Measurements from ENCODE around the gene PPP3R1. TPM values are rescaled to one million over a fixed set of nuclear protein-coding genes. Genes with fewer than 3 reads are reported as not detected.

PPP3R1 gene
- polyA plus RNA-seq, 1 donor (not counting 4 experiments of a cell fraction or from before 2014, with no cell fraction given) = 21.6 TPM

GRCh38 chr2:68196120-68196716 lies 56.1 kb downstream of the PPP3R1 start:
- Histone ChIP-seq H4K20me1 (ENCODE audit: control insufficient read depth, extremely low read depth, insufficient read depth, low read length) (no peaks in the 10 kb centered on the region), H3K27ac (ENCODE audit: control insufficient read depth, insufficient read depth, low read length) (peak overlapping the region; percentile 23), H2AFZ (ENCODE audit: control insufficient read depth, low read length) (no peak overlapping the region), H3K79me2 (ENCODE audit: control insufficient read depth, insufficient read depth, low read length) (peaks cover 80% of the 10 kb centered on the region), H3K27me3 (ENCODE audit: control insufficient read depth, extremely low read depth, insufficient read depth, low read length) (no peaks in the 10 kb centered on the region), H3K9me1 (ENCODE audit: control insufficient read depth, extremely low read depth, insufficient read depth, low read length) (no peaks in the 10 kb centered on the region), H3K36me3 (ENCODE audit: control insufficient read depth in 2 of 2, extremely low read depth in 1 of 2, insufficient read depth in 2 of 2, low read length in 2 of 2) (no peaks in the 10 kb centered on the region), H3K4me2 (ENCODE audit: control insufficient read depth, extremely low read depth, insufficient read depth, low read depth, low read length) (no peak overlapping the region), H3K4me3 (ENCODE audit: control insufficient read depth in 2 of 3, extremely low read depth in 1 of 3, insufficient read depth in 2 of 3, low read depth in 1 of 3, low read length in 3 of 3) (no peak overlapping the region), H3K9me3 (ENCODE audit: control insufficient read depth, low read depth, low read length) (no peaks in the 10 kb centered on the region), H3K4me1 (ENCODE audit: control insufficient read depth, extremely low read depth, insufficient read depth, low read length) (peaks cover 22% of the 10 kb centered on the region), H3K9ac (ENCODE audit: control insufficient read depth, extremely low read depth, insufficient read depth, low read length) (no peak overlapping the region)
- TF ChIP-seq CTCF (optimal IDR thresholded peaks at IDR 0.05 in 1 of 3, IDR thresholded peaks at IDR 0.05 in 1 of 3, conservative IDR thresholded peaks at IDR 0.05 in 1 of 3; ENCODE audit: extremely low read depth in 1 of 3, insufficient read depth in 2 of 3, low read length in 3 of 3) = peak in 2 of 3 experiments; percentile 34 to 56
- no peak for TF ChIP-seq EZH2 (IDR thresholded peaks at IDR 0.05; ENCODE audit: low read length)
- no peak for FAIRE-seq
- DNase-seq (ENCODE audit: low read depth, low spot score) = no peak
- dilution Hi-C loops (cut with MboI; ENCODE audit: extremely low pct_ligation_motif_present, low sequenced_read_pairs) = no loop called here

GRCh38 chr2:68195096-68195495 lies 57.2 kb downstream of the PPP3R1 start:
- no peaks in the 10 kb centered on the region for H3K9me1 ChIP-seq (ENCODE audit: control insufficient read depth, extremely low read depth, insufficient read depth, low read length)
- no peak overlapping the region for H2AFZ ChIP-seq (ENCODE audit: control insufficient read depth, low read length)
- no peak for FAIRE-seq
- dilution Hi-C loops (cut with MboI; ENCODE audit: extremely low pct_ligation_motif_present, low sequenced_read_pairs) = no loop called here
- H3K36me3 ChIP-seq (ENCODE audit: control insufficient read depth in 2 of 2, extremely low read depth in 1 of 2, insufficient read depth in 2 of 2, low read length in 2 of 2) = no peaks in the 10 kb centered on the region
- TF ChIP-seq CTCF (optimal IDR thresholded peaks at IDR 0.05 in 1 of 3, IDR thresholded peaks at IDR 0.05 in 1 of 3, conservative IDR thresholded peaks at IDR 0.05 in 1 of 3; ENCODE audit: extremely low read depth in 1 of 3, insufficient read depth in 2 of 3, low read length in 3 of 3) = no peak
- H3K9me3 ChIP-seq (ENCODE audit: control insufficient read depth, low read depth, low read length) = no peaks in the 10 kb centered on the region
- peaks cover 81% of the 10 kb centered on the region for H3K79me2 ChIP-seq (ENCODE audit: control insufficient read depth, insufficient read depth, low read length)
- no peak for DNase-seq (ENCODE audit: low read depth, low spot score)
- H3K27ac ChIP-seq (ENCODE audit: control insufficient read depth, insufficient read depth, low read length) = peak overlapping the region; percentile 81
- H3K4me2 ChIP-seq (ENCODE audit: control insufficient read depth, extremely low read depth, insufficient read depth, low read depth, low read length) = no peak overlapping the region
- no peak overlapping the region for H3K9ac ChIP-seq (ENCODE audit: control insufficient read depth, extremely low read depth, insufficient read depth, low read length)
- no peaks in the 10 kb centered on the region for H4K20me1 ChIP-seq (ENCODE audit: control insufficient read depth, extremely low read depth, insufficient read depth, low read length)
- H3K27me3 ChIP-seq (ENCODE audit: control insufficient read depth, extremely low read depth, insufficient read depth, low read length) = no peaks in the 10 kb centered on the region
- peaks cover 29% of the 10 kb centered on the region for H3K4me1 ChIP-seq (ENCODE audit: control insufficient read depth, extremely low read depth, insufficient read depth, low read length)
- no peak overlapping the region for H3K4me3 ChIP-seq (ENCODE audit: control insufficient read depth in 2 of 3, extremely low read depth in 1 of 3, insufficient read depth in 2 of 3, low read depth in 1 of 3, low read length in 3 of 3)

Measured in keratinocyte (primary cell).